ENCODE measurements around the gene KCNA2. TPM values are rescaled to one million over a fixed set of nuclear protein-coding genes. Genes with fewer than 3 reads are reported as not detected.

The KCNA2 gene
- total RNA-seq, 1 experiment from 2014 or later, result not detected

DNA sequence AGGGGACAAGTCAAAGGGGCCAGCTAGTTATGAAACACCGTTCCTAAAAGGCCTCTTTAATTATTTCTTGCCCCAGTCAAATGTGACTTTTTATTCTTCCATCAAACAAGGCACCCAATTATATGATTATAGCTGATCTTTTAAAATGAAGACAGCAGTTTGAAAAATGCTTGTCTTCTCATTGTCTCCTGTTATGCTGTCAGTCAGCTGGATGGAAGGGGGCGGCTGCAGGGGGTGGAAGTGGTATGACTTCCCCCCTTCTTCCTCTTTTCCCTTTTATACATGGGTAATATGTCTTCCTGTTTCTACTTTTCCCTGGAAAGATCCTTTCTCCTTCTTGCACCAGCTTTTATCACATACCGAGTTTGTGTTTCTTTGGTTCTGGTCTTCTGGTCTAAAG lies 61.4 kb downstream of the KCNA2 start:
- intact Hi-C loops (cut with micrococcal nuclease), result no loop called here
- POLR2A ChIA-PET, result no interaction called here
- Mint-ChIP-seq H3K4me1 (ENCODE audit: insufficient read depth, unreplicated experiment) (no peaks in the 10 kb centered on the region), H3K27ac (ENCODE audit: low read depth, unreplicated experiment) (no peak overlapping the region), H3K36me3 (ENCODE audit: insufficient read depth, unreplicated experiment) (no peaks in the 10 kb centered on the region), H3K4me3 (ENCODE audit: unreplicated experiment) (no peak overlapping the region), H3K9me3 (ENCODE audit: unreplicated experiment) (no peaks in the 10 kb centered on the region), H3K27me3 (ENCODE audit: insufficient read depth, unreplicated experiment) (peaks cover 42% of the 10 kb centered on the region)
- TF ChIP-seq, protein P1, sequence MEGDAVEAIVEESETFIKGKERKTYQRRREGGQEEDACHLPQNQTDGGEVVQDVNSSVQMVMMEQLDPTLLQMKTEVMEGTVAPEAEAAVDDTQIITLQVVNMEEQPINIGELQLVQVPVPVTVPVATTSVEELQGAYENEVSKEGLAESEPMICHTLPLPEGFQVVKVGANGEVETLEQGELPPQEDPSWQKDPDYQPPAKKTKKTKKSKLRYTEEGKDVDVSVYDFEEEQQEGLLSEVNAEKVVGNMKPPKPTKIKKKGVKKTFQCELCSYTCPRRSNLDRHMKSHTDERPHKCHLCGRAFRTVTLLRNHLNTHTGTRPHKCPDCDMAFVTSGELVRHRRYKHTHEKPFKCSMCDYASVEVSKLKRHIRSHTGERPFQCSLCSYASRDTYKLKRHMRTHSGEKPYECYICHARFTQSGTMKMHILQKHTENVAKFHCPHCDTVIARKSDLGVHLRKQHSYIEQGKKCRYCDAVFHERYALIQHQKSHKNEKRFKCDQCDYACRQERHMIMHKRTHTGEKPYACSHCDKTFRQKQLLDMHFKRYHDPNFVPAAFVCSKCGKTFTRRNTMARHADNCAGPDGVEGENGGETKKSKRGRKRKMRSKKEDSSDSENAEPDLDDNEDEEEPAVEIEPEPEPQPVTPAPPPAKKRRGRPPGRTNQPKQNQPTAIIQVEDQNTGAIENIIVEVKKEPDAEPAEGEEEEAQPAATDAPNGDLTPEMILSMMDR (IDR thresholded peaks at IDR 0.05; ENCODE audit: unreplicated experiment), result no peak
- BruUV-seq (replicated peaks), result no TSS peak
- CTCF ChIA-PET, result interaction anchor here (0.6 to 1.6 kb wide), 5 partner anchors 11 to 206 kb away, joined by 3 to 7 read pairs (median 3); no protein-coding TSS in a partner anchor
- DNase-seq (ENCODE audit: unreplicated experiment), result no peak

Other genes with a start within 250 kb of the KCNA2 start
- 9.8 and 11.0 TPM in 2 replicates for gene SLC16A4, start 215.3 kb downstream of the KCNA2 start, total RNA-seq (2022)
- gene LAMTOR5, start 198.7 kb downstream of the KCNA2 start, total RNA-seq (2022), result 111 and 127 TPM in 2 replicates
- not detected in 2 replicates for gene PROK1, start 155.2 kb downstream of the KCNA2 start, total RNA-seq (2022)
- not detected in 2 replicates for gene KCNA10, start 87.2 kb downstream of the KCNA2 start, total RNA-seq (2022)
- not detected in 2 replicates for gene KCNA3, start 68.6 kb upstream of the KCNA2 start, total RNA-seq (2022)